Karpas-422 (cell line): ENCODE measurements around the gene LRRK1. TPM values are rescaled to one million over a fixed set of nuclear protein-coding genes. Genes with fewer than 3 reads are reported as not detected.

Experiments
- DNase-seq: peaks from one replicate; pipeline ENCODE4 v3.0.0-alpha.2; 2015
- H2AFZ ChIP-seq: fragments of 200-600 bp; sonication (generic); 2 replicates; pipeline ENCODE4 v1.6.1; 2014; ENCODE audit warnings: antibody characterized with exemption, low read length, mixed read lengths
- H3K27ac ChIP-seq: fragments of 200-600 bp; sonication (generic); 2 replicates; pipeline ENCODE4 v1.5.1; 2014; ENCODE audit warnings: mild to moderate bottlenecking, low read length, moderate library complexity
- H3K27me3 ChIP-seq: fragments of 200-600 bp; sonication (generic); 2 replicates; pipeline ENCODE4 v1.6.1; 2014; ENCODE audit warnings: low read length, mixed read lengths
- H3K36me3 ChIP-seq: fragments of 200-600 bp; sonication (generic); 2 replicates; pipeline ENCODE4 v1.6.1; 2014; ENCODE audit warnings: low read length, mixed read lengths; ENCODE audit not compliant: insufficient read depth
- H3K4me1 ChIP-seq: fragments of 200-600 bp; sonication (generic); 2 replicates; pipeline ENCODE4 v1.6.1; 2014; ENCODE audit warnings: mild to moderate bottlenecking, low read length, mixed read lengths
- H3K4me2 ChIP-seq: fragments of 200-600 bp; sonication (generic); 2 replicates; pipeline ENCODE4 v1.6.1; 2014; ENCODE audit warnings: low read length, low read depth, mild to moderate bottlenecking; ENCODE audit not compliant: poor library complexity, severe bottlenecking
- H3K4me3 ChIP-seq: fragments of 200-600 bp; sonication (generic); 2 replicates; pipeline ENCODE4 v1.5.1; 2014; ENCODE audit warnings: mild to moderate bottlenecking, antibody characterized with exemption, low read length, mixed read lengths
- H3K79me2 ChIP-seq: fragments of 200-600 bp; sonication (generic); 2 replicates; pipeline ENCODE4 v1.6.1; 2014; ENCODE audit warnings: mild to moderate bottlenecking, low read length, mixed read lengths
- H3K9ac ChIP-seq: fragments of 200-600 bp; sonication (generic); 2 replicates; pipeline ENCODE4 v1.6.0; 2014; ENCODE audit warnings: low read length
- H3K9me2 ChIP-seq: fragments of 200-600 bp; sonication (generic), shearing (Covaris generic); replicated peaks from 2 replicates; pipeline ENCODE4 v1.6.0; 2014; ENCODE audit warnings: mild to moderate bottlenecking, low read length, moderate library complexity; ENCODE audit not compliant: insufficient read depth
- H3K9me3 ChIP-seq: fragments of 300-700, 200-600 bp; sonication (generic); 2 replicates; pipeline ENCODE4 v1.6.1; 2014; ENCODE audit warnings: low read length, mixed read lengths
- H4K20me1 ChIP-seq: fragments of 200-600 bp; sonication (generic); 2 replicates; pipeline ENCODE4 v1.6.1; 2014; ENCODE audit warnings: mild to moderate bottlenecking, antibody characterized with exemption, low read length, low read depth; ENCODE audit not compliant: insufficient read depth
- total RNA-seq: library from RNA; depleted of rRNA; stranded (reverse); fragments of >200 nt; shearing (Covaris generic); gene quantifications from 2 replicates; pipeline ENCODE4 v1.2.3, GENCODE V29; 2014; ENCODE audit warnings: low replicate concordance

The LRRK1 gene
- total RNA-seq, 1 experiment from 2014 or later = 46.6 TPM

- Histone ChIP-seq H3K9ac (no peak within 1 kb of the TSS), H3K4me2 (no peak within 1 kb of the TSS), H3K36me3 (no peaks in the 10 kb centered on the region), H3K79me2 (no peaks in the 10 kb centered on the region), H3K27ac (no peak within 1 kb of the TSS), H3K4me3 (no peak within 1 kb of the TSS), H4K20me1 (no peaks in the 10 kb centered on the region), H2AFZ (no peak within 1 kb of the TSS), H3K9me2 (no peaks in the 10 kb centered on the region), H3K9me3 (no peaks in the 10 kb centered on the region), H3K4me1 (no peaks in the 10 kb centered on the region), H3K27me3 (no peaks in the 10 kb centered on the region)
- no peak for DNase-seq
Observed at GRCh38 chr15:100879464-100880138, 39.6 kb upstream of the LRRK1 start, which contains the start of gene ALDH1A3. Gene ALDH1A3, plus strand, starts transcription at chr15:100879831. Its CDS starts 77 bp downstream, at chr15:100879908.

DNA sequence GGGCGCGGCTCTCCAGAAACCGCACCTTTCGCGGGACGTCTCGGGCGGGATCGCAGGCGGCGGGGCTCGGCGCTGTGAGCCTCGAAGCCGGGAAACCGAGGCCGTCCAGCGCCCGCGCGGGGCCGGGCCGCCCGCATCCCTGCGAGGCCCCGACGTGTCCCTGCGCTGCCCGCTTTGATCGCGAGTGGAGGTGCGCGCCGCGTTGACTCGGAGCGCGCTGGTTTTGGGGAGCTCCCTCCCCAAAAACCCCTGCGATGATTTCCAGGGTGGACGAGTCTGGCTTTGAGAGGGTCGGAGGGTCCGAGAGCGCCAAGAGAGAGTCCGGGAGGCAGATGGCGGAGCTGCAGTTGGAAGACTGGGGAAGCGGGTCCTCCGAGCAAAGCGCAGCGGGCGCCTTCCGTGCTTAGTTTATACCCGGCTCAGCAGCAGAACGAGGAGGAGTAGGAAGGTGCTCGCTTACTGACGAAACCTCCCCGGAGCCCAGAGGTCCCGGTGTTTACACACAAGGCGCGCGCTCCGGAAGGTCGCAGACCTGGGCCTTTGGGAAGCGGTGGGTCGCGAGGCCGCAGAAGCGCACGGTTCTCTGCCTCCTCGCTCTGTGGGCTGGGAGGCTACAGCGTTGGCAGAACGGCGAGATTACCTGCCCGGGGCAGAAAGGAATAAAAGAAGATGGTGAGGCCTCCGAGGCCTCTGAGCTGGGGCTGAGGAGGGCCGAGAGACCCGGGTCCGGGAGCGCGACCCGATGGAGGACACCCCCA lies 38.8 kb upstream of the LRRK1 start:
- H3K79me2 ChIP-seq = no peaks in the 10 kb centered on the region
- H3K4me1 ChIP-seq = no peaks in the 10 kb centered on the region
- H3K9me3 ChIP-seq = no peaks in the 10 kb centered on the region
- no peaks in the 10 kb centered on the region for H3K9me2 ChIP-seq
- no peak overlapping the region for H3K4me3 ChIP-seq
- H3K27me3 ChIP-seq = no peaks in the 10 kb centered on the region
- H4K20me1 ChIP-seq = no peaks in the 10 kb centered on the region
- H3K36me3 ChIP-seq = no peaks in the 10 kb centered on the region
- H2AFZ ChIP-seq = no peak overlapping the region
- no peak for DNase-seq
- no peak overlapping the region for H3K27ac ChIP-seq
- H3K9ac ChIP-seq = no peak overlapping the region
- no peak overlapping the region for H3K4me2 ChIP-seq

- Histone ChIP-seq H2AFZ (no peak overlapping the region), H4K20me1 (no peaks in the 10 kb centered on the region), H3K36me3 (no peaks in the 10 kb centered on the region), H3K4me1 (no peaks in the 10 kb centered on the region), H3K27me3 (no peaks in the 10 kb centered on the region), H3K4me2 (no peak overlapping the region), H3K27ac (no peak overlapping the region), H3K4me3 (no peak overlapping the region), H3K79me2 (no peaks in the 10 kb centered on the region), H3K9me3 (no peaks in the 10 kb centered on the region), H3K9me2 (no peaks in the 10 kb centered on the region), H3K9ac (no peak overlapping the region)
- DNase-seq = no peak
Observed at GRCh38 chr15:100880897-100881242, 38.3 kb upstream of the LRRK1 start.

GRCh38 chr15:100881573-100882336 lies 37.4 kb upstream of the LRRK1 start:
- Histone ChIP-seq H3K4me3 (no peak overlapping the region), H3K9me2 (no peaks in the 10 kb centered on the region), H3K27me3 (no peaks in the 10 kb centered on the region), H3K79me2 (no peaks in the 10 kb centered on the region), H3K4me2 (no peak overlapping the region), H3K9me3 (no peaks in the 10 kb centered on the region), H3K9ac (no peak overlapping the region), H3K36me3 (no peaks in the 10 kb centered on the region), H2AFZ (no peak overlapping the region), H3K4me1 (no peaks in the 10 kb centered on the region), H3K27ac (no peak overlapping the region), H4K20me1 (no peaks in the 10 kb centered on the region)
- DNase-seq = no peak

GRCh38 chr15:100885116-100885515 lies 34.0 kb upstream of the LRRK1 start:
- no peak overlapping the region for H3K4me2 ChIP-seq
- no peak overlapping the region for H3K27ac ChIP-seq
- no peak overlapping the region for H3K4me3 ChIP-seq
- no peaks in the 10 kb centered on the region for H3K79me2 ChIP-seq
- H3K4me1 ChIP-seq = no peaks in the 10 kb centered on the region
- H3K9me2 ChIP-seq = no peaks in the 10 kb centered on the region
- H2AFZ ChIP-seq = no peak overlapping the region
- H3K36me3 ChIP-seq = no peaks in the 10 kb centered on the region
- H3K27me3 ChIP-seq = no peaks in the 10 kb centered on the region
- H3K9ac ChIP-seq = no peak overlapping the region
- no peaks in the 10 kb centered on the region for H4K20me1 ChIP-seq
- H3K9me3 ChIP-seq = no peaks in the 10 kb centered on the region
- DNase-seq = no peak

- Histone ChIP-seq H2AFZ (no peak overlapping the region), H3K4me2 (no peak overlapping the region), H3K27ac (no peak overlapping the region), H3K4me1 (no peaks in the 10 kb centered on the region), H3K9ac (no peak overlapping the region), H3K9me3 (no peaks in the 10 kb centered on the region), H4K20me1 (no peaks in the 10 kb centered on the region), H3K9me2 (no peaks in the 10 kb centered on the region), H3K27me3 (no peaks in the 10 kb centered on the region), H3K79me2 (no peaks in the 10 kb centered on the region), H3K36me3 (no peaks in the 10 kb centered on the region), H3K4me3 (no peak overlapping the region)
- no peak for DNase-seq
Observed at GRCh38 chr15:100885811-100886210, 33.3 kb upstream of the LRRK1 start.

- H3K4me1 ChIP-seq = no peaks in the 10 kb centered on the region
- no peak overlapping the region for H3K4me2 ChIP-seq
- H3K9me2 ChIP-seq = no peaks in the 10 kb centered on the region
- H3K36me3 ChIP-seq = no peaks in the 10 kb centered on the region
- no peaks in the 10 kb centered on the region for H3K79me2 ChIP-seq
- no peak overlapping the region for H3K27ac ChIP-seq
- H4K20me1 ChIP-seq = no peaks in the 10 kb centered on the region
- no peak overlapping the region for H2AFZ ChIP-seq
- no peak for DNase-seq
- H3K4me3 ChIP-seq = no peak overlapping the region
- H3K27me3 ChIP-seq = no peaks in the 10 kb centered on the region
- H3K9ac ChIP-seq = no peak overlapping the region
- H3K9me3 ChIP-seq = no peaks in the 10 kb centered on the region
Observed at GRCh38 chr15:100887211-100887913, 31.8 kb upstream of the LRRK1 start.
